Mammary epithelial cell (primary cell): Measurements from ENCODE around the gene TMEM191C.
"Not testable (repeated sequence)": the region's sequence is repeated elsewhere in the genome, so short reads cannot be mapped to it uniquely, and the experiment has no call there.

Experiments
- CTCF ChIP-seq, 2 donors: IDR thresholded peaks in 1 of 2; conservative IDR thresholded peaks in 1 of 2; 2 replicates each; pipeline ENCODE4 v1.5.1; 2011 to 2012; ENCODE audit warnings: inconsistent platforms in 2 of 2, low read length in 2 of 2, mild to moderate bottlenecking in 2 of 2, control low read depth in 1 of 2, low read depth in 1 of 2; ENCODE audit not compliant: insufficient read depth in 1 of 2; ENCODE audit errors: extremely low read depth in 1 of 2
- EZH2 ChIP-seq: IDR thresholded peaks from 2 replicates; pipeline ENCODE4 v1.6.1; 2012; ENCODE audit warnings: low read length, inconsistent platforms, borderline replicate concordance

GRCh38 chr22:21490556-21490955 lies 23.4 kb downstream of the TMEM191C start:
- not testable (repeated sequence) for TF ChIP-seq CTCF (conservative IDR thresholded peaks at IDR 0.05 in 1 of 2, IDR thresholded peaks at IDR 0.05 in 1 of 2; ENCODE audit: extremely low read depth in 1 of 2, insufficient read depth in 1 of 2, low read depth in 1 of 2, low read length in 2 of 2); EZH2
